NB4 (cell line): Measurements from ENCODE around the gene CREB1.

Experiments
- DNase-seq: peaks from one replicate; pipeline ENCODE4 v3.0.0; 2010; ENCODE audit warnings: low read depth
- H3K4me3 ChIP-seq: one replicate; pipeline ENCODE4 v1.5.1; 2011; ENCODE audit warnings: mild to moderate bottlenecking, low read depth, low read length, moderate library complexity
- MAX ChIP-seq: IDR thresholded peaks from 2 replicates; pipeline ENCODE4 v1.6.1; 2011; ENCODE audit warnings: low read depth, low read length
- MYC ChIP-seq: IDR thresholded peaks from 2 replicates; pipeline ENCODE4 v1.6.1; 2011; ENCODE audit warnings: low read depth, low read length
- POLR2A ChIP-seq: IDR thresholded peaks from 2 replicates; pipeline ENCODE4 v1.6.1; 2011; ENCODE audit warnings: mild to moderate bottlenecking; ENCODE audit not compliant: insufficient read length; ENCODE audit errors: extremely low read depth
- TF ChIP-seq, protein P1 (sequence below): IDR thresholded peaks from one replicate; pipeline ENCODE4 v1.5.1; 2012; ENCODE audit warnings: low read depth, low read length

Gene CREB1

DNA sequence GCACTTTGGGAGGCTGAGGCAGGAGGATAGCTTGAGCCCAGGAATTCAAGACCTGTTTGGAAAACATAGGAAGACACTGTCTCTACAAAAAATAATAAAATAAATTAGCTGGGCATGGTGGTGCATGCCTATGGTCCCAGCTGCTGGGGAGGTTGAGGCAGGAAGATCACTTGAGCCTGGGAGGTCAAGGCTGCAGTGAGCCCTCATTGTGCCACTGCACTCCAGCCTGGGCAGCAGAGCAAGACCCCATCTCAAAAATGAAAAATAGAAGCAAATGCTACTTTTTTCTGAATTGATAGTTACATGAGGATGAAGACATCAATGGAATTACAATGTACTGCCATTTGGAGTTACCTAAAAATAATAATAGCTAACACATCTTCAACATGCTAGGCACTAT is 63.5 kb downstream of the CREB1 start:
- DNase-seq = no peak
- H3K4me3 ChIP-seq = no peak overlapping the region
- TF ChIP-seq MYC (no peak), MAX (no peak), POLR2A (no peak)
- TF ChIP-seq, protein P1, sequence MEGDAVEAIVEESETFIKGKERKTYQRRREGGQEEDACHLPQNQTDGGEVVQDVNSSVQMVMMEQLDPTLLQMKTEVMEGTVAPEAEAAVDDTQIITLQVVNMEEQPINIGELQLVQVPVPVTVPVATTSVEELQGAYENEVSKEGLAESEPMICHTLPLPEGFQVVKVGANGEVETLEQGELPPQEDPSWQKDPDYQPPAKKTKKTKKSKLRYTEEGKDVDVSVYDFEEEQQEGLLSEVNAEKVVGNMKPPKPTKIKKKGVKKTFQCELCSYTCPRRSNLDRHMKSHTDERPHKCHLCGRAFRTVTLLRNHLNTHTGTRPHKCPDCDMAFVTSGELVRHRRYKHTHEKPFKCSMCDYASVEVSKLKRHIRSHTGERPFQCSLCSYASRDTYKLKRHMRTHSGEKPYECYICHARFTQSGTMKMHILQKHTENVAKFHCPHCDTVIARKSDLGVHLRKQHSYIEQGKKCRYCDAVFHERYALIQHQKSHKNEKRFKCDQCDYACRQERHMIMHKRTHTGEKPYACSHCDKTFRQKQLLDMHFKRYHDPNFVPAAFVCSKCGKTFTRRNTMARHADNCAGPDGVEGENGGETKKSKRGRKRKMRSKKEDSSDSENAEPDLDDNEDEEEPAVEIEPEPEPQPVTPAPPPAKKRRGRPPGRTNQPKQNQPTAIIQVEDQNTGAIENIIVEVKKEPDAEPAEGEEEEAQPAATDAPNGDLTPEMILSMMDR = no peak

- DNase-seq = no peak
- TF ChIP-seq MYC (no peak), MAX (no peak), POLR2A (no peak)
- TF ChIP-seq, protein P1 = no peak
- H3K4me3 ChIP-seq = no peak overlapping the region
Measured at GRCh38 chr2:207594264-207594663, 64.5 kb downstream of the CREB1 start.

- no peak for DNase-seq
- no peak overlapping the region for H3K4me3 ChIP-seq
- TF ChIP-seq MYC = no peak
- TF ChIP-seq, protein P1 = no peak
- TF ChIP-seq MAX = no peak
- no peak for TF ChIP-seq POLR2A
Measured at GRCh38 chr2:207594731-207595130, 65.0 kb downstream of the CREB1 start.

DNA sequence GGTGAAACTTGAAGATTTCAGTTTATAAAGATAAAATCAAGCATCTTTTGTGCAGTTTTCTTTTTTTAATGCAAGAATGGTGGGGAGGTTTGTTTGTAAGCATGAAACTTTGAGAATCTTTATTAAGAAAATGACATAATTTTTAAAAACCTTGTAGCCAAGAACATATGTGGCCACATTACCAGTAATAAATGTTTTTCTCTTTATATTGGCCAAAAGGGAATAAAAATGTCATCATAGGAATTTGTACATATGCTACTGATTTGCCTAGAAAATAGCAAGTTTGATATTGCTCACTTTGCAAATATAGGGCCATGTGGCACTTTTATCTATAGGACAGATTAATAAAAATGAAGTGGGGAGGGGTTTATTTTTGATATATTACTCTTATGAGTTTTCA is 69.9 kb downstream of the CREB1 start:
- no peak for TF ChIP-seq MYC
- TF ChIP-seq, protein P1 = no peak
- TF ChIP-seq POLR2A = no peak
- TF ChIP-seq MAX = no peak
- no peak for DNase-seq
- H3K4me3 ChIP-seq = no peak overlapping the region

DNA sequence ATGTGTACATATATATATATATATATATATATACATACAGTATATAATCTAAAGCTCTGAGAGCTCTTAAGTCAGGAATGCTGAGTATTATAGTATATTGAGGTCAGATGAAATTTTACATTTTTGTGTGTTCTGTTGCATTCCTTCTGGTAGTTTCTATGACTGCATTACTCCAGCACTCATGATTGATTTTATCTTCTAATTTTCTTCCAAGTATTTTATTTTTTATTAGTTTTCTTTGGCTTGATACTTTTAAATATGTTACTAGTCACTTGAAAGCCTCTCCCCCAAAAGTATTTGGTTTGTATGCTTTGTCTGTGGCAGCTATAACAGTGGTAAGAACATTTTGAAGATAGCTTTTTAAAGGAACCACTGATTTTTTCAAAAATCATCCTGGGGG is 70.5 kb downstream of the CREB1 start:
- no peak for DNase-seq
- H3K4me3 ChIP-seq = no peak overlapping the region
- TF ChIP-seq POLR2A = no peak
- TF ChIP-seq, protein P1 = no peak
- no peak for TF ChIP-seq MAX
- no peak for TF ChIP-seq MYC

DNA sequence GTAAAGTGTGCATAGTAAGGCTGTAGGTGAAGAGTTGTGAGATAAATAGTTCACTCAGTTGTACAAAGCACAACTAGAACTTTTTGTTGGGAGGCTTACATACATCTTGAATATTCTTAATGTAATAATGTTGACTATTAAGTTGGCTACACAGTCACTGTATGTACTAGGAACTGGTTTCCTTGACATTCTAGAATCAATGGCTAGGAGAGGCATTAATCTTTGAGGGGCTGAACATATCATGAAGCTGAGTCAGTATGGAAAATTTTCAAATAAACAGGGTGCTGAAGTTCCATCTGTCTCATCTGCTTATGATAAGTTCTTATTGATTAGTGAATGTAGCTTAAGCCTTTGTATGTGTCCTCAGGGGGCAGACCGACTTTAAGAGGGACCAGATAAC is 72.0 kb downstream of the CREB1 start:
- no peak overlapping the region for H3K4me3 ChIP-seq
- DNase-seq = no peak
- no peak for TF ChIP-seq MYC

DNA sequence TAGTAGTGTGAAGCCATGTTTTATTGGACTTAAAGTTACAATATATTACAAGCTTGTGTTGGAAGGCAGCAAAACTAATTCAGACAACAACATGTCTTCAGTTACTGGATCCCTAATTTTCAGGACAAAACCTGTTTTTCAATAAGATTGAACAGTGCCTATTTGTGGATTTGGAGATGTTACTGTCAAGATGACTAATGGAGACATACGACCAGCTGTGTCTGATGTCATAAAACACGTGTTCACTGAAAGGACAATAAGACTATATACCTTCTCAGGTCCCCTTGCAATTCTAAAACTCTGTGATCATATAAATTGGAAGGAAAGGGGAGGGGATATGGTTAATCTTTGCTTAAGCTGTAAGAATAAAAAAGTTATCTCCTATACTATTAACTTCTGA is 73.7 kb downstream of the CREB1 start:
- TF ChIP-seq, protein P1 = no peak
- TF ChIP-seq MYC = no peak
- no peak for TF ChIP-seq MAX
- TF ChIP-seq POLR2A = no peak
- no peak for DNase-seq

More for the DNA sequence above, 73.7 kb downstream of the CREB1 start:
- no peak overlapping the region for H3K4me3 ChIP-seq
